Omental fat pad (tissue), 4 donors: ENCODE data around the gene STRADB. TPM values are rescaled to one million over a fixed set of nuclear protein-coding genes. Genes with fewer than 3 reads are reported as not detected.

Source experiments
- ATAC-seq: fragments of 150-250 bp; one replicate; pipeline ENCODE4 v1.9.1; 2016; ENCODE audit warnings: mild to moderate bottlenecking, moderate library complexity; ENCODE audit not compliant: low FRiP score
- DNase-seq: peaks from one replicate; pipeline ENCODE4 v3.0.0-alpha.2; 2019; ENCODE audit warnings: low spot score
- CTCF ChIP-seq, 3 donors: fragments of 450-650 bp; IDR thresholded peaks; one replicate each; pipeline ENCODE4 v1.5.1; 2016 to 2017; ENCODE audit warnings: antibody characterized with exemption in 3 of 3, mild to moderate bottlenecking in 3 of 3, moderate library complexity in 2 of 3
- total RNA-seq, 4 donors: library from RNA; depleted of rRNA; stranded (reverse); fragments of >200 nt; gene quantifications; one replicate each; pipeline ENCODE4 v1.1.0, GENCODE V29; 2016

Gene STRADB
- total RNA-seq, result 10 to 100 TPM; 13.0 to 38.3 (median 29.3) TPM

- ATAC-seq (peak; percentile 99), DNase-seq (peak; percentile 76)
These were observed at the start of gene STRADB, which contains the start of gene TRAK2 for GRCh38 chr2:201451292-201452057. Gene STRADB (plus strand): TSS chr2:201451740. CDS start chr2:201454841, 3,101 bp downstream. Gene TRAK2 (minus strand): TSS chr2:201451458. CDS start chr2:201420507, 30,951 bp downstream.

GRCh38 chr2:201401815-201402214, 49.7 kb upstream of the STRADB start:
- no peak for TF ChIP-seq CTCF (IDR thresholded peaks at IDR 0.05)
- DNase-seq (no peak), ATAC-seq (no peak)

More at GRCh38 chr2:201451292-201452057, at the start of gene STRADB, which contains the start of gene TRAK2:
- no peak for TF ChIP-seq CTCF (IDR thresholded peaks at IDR 0.05)

GRCh38 chr2:201402651-201403562, 48.6 kb upstream of the STRADB start:
- DNase-seq, result no peak
- ATAC-seq, result no peak

GRCh38 chr2:201403880-201404279, 47.7 kb upstream of the STRADB start:
- no peak for DNase-seq
- TF ChIP-seq CTCF (IDR thresholded peaks at IDR 0.05), result no peak
- ATAC-seq, result no peak

More at GRCh38 chr2:201402651-201403562, 48.6 kb upstream of the STRADB start:
- TF ChIP-seq CTCF (IDR thresholded peaks at IDR 0.05), result no peak

- ATAC-seq, result no peak
- no peak for DNase-seq
- no peak for TF ChIP-seq CTCF (IDR thresholded peaks at IDR 0.05)
These were observed 46.8 kb upstream of the STRADB start for GRCh38 chr2:201404699-201405280.

- TF ChIP-seq CTCF (IDR thresholded peaks at IDR 0.05), result no peak
- DNase-seq (no peak), ATAC-seq (peak; percentile 79)
These were observed 45.4 kb upstream of the STRADB start for GRCh38 chr2:201406077-201406662.
